ENCODE measurements around the gene SDCBP2. TPM values are rescaled to one million over a fixed set of nuclear protein-coding genes. Genes with fewer than 3 reads are reported as not detected.
A peak's percentile ranks its signal among the peaks of the same experiment; 100 is the strongest.

SDCBP2 gene
- total RNA-seq, 1 experiment from 2014 or later = 1.9 TPM

- Histone ChIP-seq H3K56ac (ENCODE audit: insufficient read length, low read depth, low read length) (no peak overlapping the region), H2BK120ac (ENCODE audit: low read depth, low read length, poor library complexity, severe bottlenecking) (no peak overlapping the region), H3K14ac (ENCODE audit: insufficient read depth, low read length) (0 out of 2 replicates have a peak overlapping the region, but pooled peaks have one; percentile 40), H3K79me1 (ENCODE audit: insufficient read depth, low read depth, low read length, poor library complexity, severe bottlenecking) (no peaks in the 10 kb centered on the region), H2BK20ac (ENCODE audit: low read depth, low read length, poor library complexity, severe bottlenecking) (no peak overlapping the region), H3K23me2 (ENCODE audit: insufficient read length, low read depth, low read length, poor library complexity, severe bottlenecking) (no peaks in the 10 kb centered on the region), H3K18ac (ENCODE audit: insufficient read length, low read depth, low read length) (no peak overlapping the region), H4K91ac (ENCODE audit: insufficient read length, low read depth, low read length) (no peak overlapping the region), H3K9ac (ENCODE audit: extremely low read depth, insufficient read length, low read length) (no peak overlapping the region), H2BK5ac (ENCODE audit: insufficient read length, low read length) (no peak overlapping the region), H3K79me2 (ENCODE audit: insufficient read depth, low read length) (no peaks in the 10 kb centered on the region), H3K27me3 (ENCODE audit: insufficient read depth, low read length) (no peaks in the 10 kb centered on the region), H3K23ac (ENCODE audit: insufficient read length, low read depth, low read length) (no peak overlapping the region), H3T11ph (ENCODE audit: low read length) (no peak overlapping the region), H3K4ac (ENCODE audit: low read depth, low read length) (no peak overlapping the region), H2AK5ac (ENCODE audit: insufficient read length, low read length) (no peak overlapping the region), H3K9me3 (ENCODE audit: control insufficient read depth, low read depth, low read length) (no peaks in the 10 kb centered on the region), H3K4me2 (ENCODE audit: insufficient read depth, insufficient read length, low read length) (no peak overlapping the region), H3K27ac (ENCODE audit: insufficient read length, low read depth, low read length) (no peak overlapping the region), H3K4me1 (ENCODE audit: insufficient read depth, low read length) (no peaks in the 10 kb centered on the region), H2AFZ (ENCODE audit: low read length) (no peak overlapping the region), H4K5ac (ENCODE audit: insufficient read length, low read depth, low read length) (no peak overlapping the region), H4K20me1 (ENCODE audit: control insufficient read depth, insufficient read depth, insufficient read length) (no peaks in the 10 kb centered on the region), H4K8ac (replicated peaks; ENCODE audit: insufficient read length, low read depth, low read length) (no peak overlapping the region), H2BK12ac (ENCODE audit: insufficient read length, low read depth, low read length) (no peak overlapping the region), H2BK15ac (ENCODE audit: low read depth, low read length) (no peak overlapping the region)
- Mint-ChIP-seq H3K27ac (no peak overlapping the region), H3K4me3 (no peak overlapping the region), H3K4me1 (peaks cover 2 to 11% of the 10 kb centered on the region in 2 experiments; a peak in 3 of 4 replicates), H3K9me3 (no peaks in the 10 kb centered on the region), H3K27me3 (ENCODE audit: low read depth) (peaks cover 4% of the 10 kb centered on the region), H3K36me3 (ENCODE audit: insufficient read depth in 1 of 3, low read depth in 3 of 3) (no peaks in the 10 kb centered on the region)
- WGBS (ENCODE audit: extremely low coverage, insufficient read length, low lambda C conversion rate) = no CpG with 5 or more reads among the region's 9 CpGs
- TF ChIP-seq CTCF (conservative IDR thresholded peaks at IDR 0.05) = no peak
- no peak for DNase-seq
Observed at GRCh38 chr20:1283522-1284510, 45.1 kb downstream of the SDCBP2 start.

Measured in H9 (cell line).